Type B pancreatic cell (in vitro differentiated cells): ENCODE data around the gene COL21A1. TPM values are rescaled to one million over a fixed set of nuclear protein-coding genes. Genes with fewer than 3 reads are reported as not detected.

Source experiments
- DNase-seq: peaks from one replicate; pipeline ENCODE4 v3.0.0; 2021; ENCODE audit warnings: mixed read lengths; ENCODE audit not compliant: unreplicated experiment; ENCODE audit errors: extremely low spot score
- H3K27ac Mint-ChIP-seq: 2 replicates; pipeline ENCODE4 v1.8.0; 2021; ENCODE audit warnings: mild to moderate bottlenecking, mixed read lengths
- H3K27me3 Mint-ChIP-seq: 2 replicates; pipeline ENCODE4 v1.8.0; 2021; ENCODE audit warnings: mixed read lengths
- H3K36me3 Mint-ChIP-seq: 2 replicates; pipeline ENCODE4 v1.8.0; 2021; ENCODE audit warnings: mixed read lengths
- H3K4me1 Mint-ChIP-seq: one replicate; pipeline ENCODE4 v1.8.0; 2021; ENCODE audit warnings: mixed read lengths; ENCODE audit not compliant: unreplicated experiment
- H3K4me3 Mint-ChIP-seq: 2 replicates; pipeline ENCODE4 v1.8.0; 2021; ENCODE audit warnings: mild to moderate bottlenecking, mixed read lengths
- H3K9me3 Mint-ChIP-seq: 2 replicates; pipeline ENCODE4 v1.8.0; 2021; ENCODE audit warnings: mixed read lengths
- CTCF ChIP-seq: fragments of 200-600 bp; sonication (generic); conservative IDR thresholded peaks from 2 replicates; pipeline ENCODE4 v1.5.0; 2021; ENCODE audit warnings: antibody characterized with exemption, mild to moderate bottlenecking
- total RNA-seq: library from RNA; stranded (reverse); gene quantifications from 2 replicates; pipeline ENCODE4 v1.2.1, GENCODE V29; 2021; ENCODE audit warnings: low replicate concordance

COL21A1 gene
- total RNA-seq, 1 donor from 2014 or later: 12.2 TPM

GRCh38 chr6:56214703-56215101 lies 32.7 kb downstream of the COL21A1 start:
- Mint-ChIP-seq H3K4me1 (peaks cover 4% of the 10 kb centered on the region), H3K27ac (no peak overlapping the region), H3K27me3 (peaks cover 18% of the 10 kb centered on the region), H3K9me3 (peaks cover 1% of the 10 kb centered on the region), H3K36me3 (no peaks in the 10 kb centered on the region), H3K4me3 (no peak overlapping the region)
- no peak for DNase-seq
- TF ChIP-seq CTCF: no peak

- DNase-seq: no peak
- H3K27ac Mint-ChIP-seq: no peak overlapping the region
- peaks cover 4% of the 10 kb centered on the region for H3K4me1 Mint-ChIP-seq
- H3K36me3 Mint-ChIP-seq: no peaks in the 10 kb centered on the region
- H3K9me3 Mint-ChIP-seq: no peaks in the 10 kb centered on the region
- no peak overlapping the region for H3K4me3 Mint-ChIP-seq
- no peak for TF ChIP-seq CTCF
- H3K27me3 Mint-ChIP-seq: peaks cover 18% of the 10 kb centered on the region
These were observed 33.2 kb downstream of the COL21A1 start for GRCh38 chr6:56214041-56214702.

- Mint-ChIP-seq H3K4me3 (no peak overlapping the region), H3K36me3 (peaks cover 1% of the 10 kb centered on the region), H3K4me1 (peaks cover 4% of the 10 kb centered on the region), H3K9me3 (peaks cover 12% of the 10 kb centered on the region), H3K27ac (no peak overlapping the region), H3K27me3 (peaks cover 10% of the 10 kb centered on the region)
- TF ChIP-seq CTCF: no peak
- DNase-seq: no peak
These were observed 35.7 kb downstream of the COL21A1 start for GRCh38 chr6:56211724-56212123.

- Mint-ChIP-seq H3K27ac (no peak overlapping the region), H3K36me3 (peaks cover 3% of the 10 kb centered on the region), H3K27me3 (peaks cover 4% of the 10 kb centered on the region), H3K4me1 (peaks cover 3% of the 10 kb centered on the region), H3K9me3 (peaks cover 14% of the 10 kb centered on the region), H3K4me3 (no peak overlapping the region)
- no peak for DNase-seq
- no peak for TF ChIP-seq CTCF
These were observed 43.2 kb downstream of the COL21A1 start for GRCh38 chr6:56204134-56204533.

GRCh38 chr6:56199956-56200355 lies 47.4 kb downstream of the COL21A1 start:
- no peak overlapping the region for H3K27ac Mint-ChIP-seq
- H3K4me1 Mint-ChIP-seq: peaks cover 3% of the 10 kb centered on the region
- peaks cover 7% of the 10 kb centered on the region for H3K9me3 Mint-ChIP-seq
- no peaks in the 10 kb centered on the region for H3K27me3 Mint-ChIP-seq
- no peak for DNase-seq
- H3K36me3 Mint-ChIP-seq: no peaks in the 10 kb centered on the region
- TF ChIP-seq CTCF: no peak
- H3K4me3 Mint-ChIP-seq: no peak overlapping the region
